NCI-H2227 treated with DMSO at 0.1 percent for 48 hours (cell line): ENCODE results near the gene ZBED2.
"Not testable (repeated sequence)": the region's sequence is repeated elsewhere in the genome, so short reads cannot be mapped to it uniquely, and the experiment has no call there.

Source experiments
- DNase-seq: peaks from one replicate; lab custom pipeline; 2025; lab: John Stamatoyannopoulos, UW

Gene ZBED2, protein sequence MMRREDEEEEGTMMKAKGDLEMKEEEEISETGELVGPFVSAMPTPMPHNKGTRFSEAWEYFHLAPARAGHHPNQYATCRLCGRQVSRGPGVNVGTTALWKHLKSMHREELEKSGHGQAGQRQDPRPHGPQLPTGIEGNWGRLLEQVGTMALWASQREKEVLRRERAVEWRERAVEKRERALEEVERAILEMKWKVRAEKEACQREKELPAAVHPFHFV

DNA sequence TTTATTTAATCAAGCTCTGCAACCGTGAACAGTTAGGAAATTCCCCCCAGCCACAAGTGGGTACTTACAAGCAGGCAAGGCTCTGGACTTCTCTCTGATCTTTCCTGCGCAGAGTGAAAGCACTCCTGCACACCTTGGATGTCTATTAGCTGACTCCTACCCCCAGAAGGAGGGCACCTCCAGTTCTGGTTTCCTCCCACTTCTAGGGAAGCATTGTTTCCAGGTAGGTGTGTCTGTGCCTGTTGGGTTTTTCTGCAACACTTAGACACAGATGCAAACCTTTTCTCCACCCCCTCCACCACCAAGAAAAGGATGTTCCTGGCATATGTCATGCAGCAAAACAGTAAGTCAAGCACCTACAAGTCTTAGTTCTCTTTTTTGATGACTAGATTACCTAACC, at the start of gene ZBED2:
TSS of gene ZBED2 (minus strand) at position 115 of the 400 bp plus-strand sequence. CDS start 1,145 bp downstream, outside the sequence.
- DNase-seq, result no peak

DNA sequence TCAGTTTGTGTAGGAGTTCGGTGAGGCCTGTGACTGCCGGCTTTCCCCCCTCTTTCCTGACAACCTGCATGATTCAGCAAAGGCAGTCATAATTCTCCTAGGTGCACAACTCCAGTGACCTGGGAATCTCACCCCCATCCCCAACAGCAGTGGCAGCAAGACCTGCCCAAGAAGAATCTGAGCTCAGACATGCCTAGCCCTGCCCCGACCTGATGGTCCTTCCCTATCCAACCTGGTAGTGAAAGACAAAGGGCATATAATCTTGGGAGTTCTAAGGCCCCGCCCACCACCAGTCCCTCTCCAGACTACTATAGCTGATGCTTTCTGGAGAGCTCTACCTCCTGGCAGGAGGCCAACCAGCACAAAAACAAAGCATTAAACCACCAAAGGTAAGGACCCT, 44.2 kb upstream of the ZBED2 start:
- DNase-seq, result no peak

DNA sequence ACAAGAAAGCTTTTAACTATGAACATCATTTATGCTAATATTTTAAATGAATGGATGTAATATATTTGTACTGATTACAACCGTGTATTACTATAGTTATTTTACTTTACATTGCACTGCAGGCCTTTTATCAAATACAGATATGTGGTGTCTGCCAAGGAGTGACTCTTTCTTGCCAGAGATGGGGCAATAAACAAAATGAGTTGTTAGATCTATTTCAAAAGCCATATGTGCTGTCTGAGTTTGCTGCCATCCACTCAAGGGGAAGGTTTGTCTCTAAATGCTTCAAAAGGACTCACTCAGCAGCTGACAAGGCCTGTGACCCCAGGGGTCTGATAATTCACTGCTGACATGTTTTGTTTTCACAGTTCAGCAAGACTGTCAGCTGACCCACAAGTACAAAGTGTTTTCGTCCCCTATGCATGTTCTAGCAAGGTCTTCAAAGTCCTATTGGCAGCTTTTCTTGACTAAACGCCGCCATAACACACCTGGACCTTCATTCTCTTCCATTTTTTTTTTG, 41.3 kb upstream of the ZBED2 start:
- no peak for DNase-seq

DNA sequence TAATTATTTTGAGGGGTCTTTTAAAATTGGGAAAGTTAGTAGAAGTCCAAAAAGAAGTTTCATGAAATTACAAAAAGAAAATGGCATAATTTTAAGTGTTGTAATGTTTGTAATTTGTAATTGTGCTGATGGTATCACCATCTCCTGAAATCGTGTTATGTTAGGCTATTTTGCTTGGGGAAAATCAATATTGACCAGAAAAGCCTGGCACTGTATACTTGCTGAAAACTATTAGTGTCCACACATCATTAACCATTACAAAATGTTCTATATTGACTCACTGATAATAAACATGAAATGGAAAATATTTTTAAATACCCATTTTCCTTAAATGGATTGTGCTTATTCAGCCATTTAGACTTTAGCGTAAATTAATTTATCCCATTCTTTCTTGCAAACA, 40.3 kb upstream of the ZBED2 start:
- no peak for DNase-seq

DNA sequence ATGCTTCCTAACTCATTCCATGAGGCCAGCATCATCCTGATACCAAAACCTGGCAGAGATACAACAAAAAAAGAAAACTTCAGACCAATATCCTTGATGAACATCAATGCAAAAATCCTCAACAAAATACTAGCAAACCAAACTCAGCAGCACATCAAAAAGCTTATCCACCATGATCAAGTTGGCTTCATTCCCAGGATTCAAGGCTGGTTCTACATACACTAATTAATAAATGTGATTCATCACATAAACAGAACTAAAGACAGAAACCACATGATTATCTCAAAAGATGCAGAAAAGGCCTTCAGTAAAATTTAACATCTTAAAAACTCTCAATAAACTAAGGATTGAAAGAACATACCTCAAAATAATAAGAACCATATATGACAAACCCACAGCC, 35.5 kb upstream of the ZBED2 start:
- DNase-seq, result not testable (repeated sequence)

DNA sequence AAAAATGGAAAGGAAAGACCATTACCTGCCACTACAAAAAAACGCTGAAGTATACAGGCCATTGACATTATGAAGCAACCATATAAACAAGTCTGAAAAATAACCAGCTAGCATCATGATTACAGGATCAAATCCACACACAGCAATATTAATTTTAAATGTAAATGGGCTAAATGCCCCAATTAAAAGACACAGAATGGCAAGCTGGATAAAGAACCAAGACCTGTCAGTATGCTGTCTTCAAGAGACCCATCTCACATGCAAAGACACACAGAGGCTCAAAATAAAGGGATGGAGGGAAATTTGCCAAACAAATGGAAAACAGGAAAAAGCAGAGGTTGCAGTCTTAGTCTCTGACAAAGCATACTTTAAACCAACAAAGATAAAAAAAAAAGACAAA, 33.9 kb upstream of the ZBED2 start:
- not testable (repeated sequence) for DNase-seq

DNA sequence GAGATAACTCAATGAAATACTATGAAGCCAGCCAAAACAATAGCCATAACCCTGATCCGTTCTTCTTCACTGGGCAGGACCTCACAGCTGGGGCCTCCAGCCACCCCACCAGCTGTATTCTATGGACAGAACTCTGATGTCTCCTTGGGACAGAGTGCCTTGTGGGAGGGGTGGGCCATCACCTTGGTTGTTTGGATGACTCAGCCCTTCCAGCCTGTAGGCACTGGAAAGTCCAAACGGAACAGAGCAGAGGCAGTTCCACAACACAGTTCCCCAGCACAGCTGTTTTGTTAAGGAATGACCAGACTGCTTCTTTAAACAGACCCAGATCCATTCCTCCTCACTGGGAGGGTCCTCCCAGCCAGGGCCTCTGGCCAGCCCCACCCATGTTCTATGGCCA, 31.9 kb upstream of the ZBED2 start:
- DNase-seq, result no peak

DNA sequence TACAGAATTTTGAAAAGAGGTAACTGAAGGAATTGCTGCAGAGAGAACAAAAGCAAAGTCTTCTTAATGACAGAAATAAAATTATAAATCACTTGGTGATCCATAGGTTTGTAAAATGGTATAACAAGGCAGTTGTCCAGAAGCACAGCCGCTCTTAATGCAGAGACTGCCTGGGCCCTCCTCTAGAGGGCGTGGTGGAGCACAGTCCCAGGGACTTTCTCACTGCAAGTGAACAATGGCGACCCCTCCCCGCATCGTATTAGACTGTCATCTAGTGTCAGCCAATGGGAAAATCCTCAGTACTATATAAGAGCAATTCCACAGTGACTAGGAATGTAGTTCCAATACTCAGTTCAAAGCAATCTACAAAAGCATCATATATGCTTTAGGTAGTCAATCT, 26.4 kb upstream of the ZBED2 start:
- no peak for DNase-seq

DNA sequence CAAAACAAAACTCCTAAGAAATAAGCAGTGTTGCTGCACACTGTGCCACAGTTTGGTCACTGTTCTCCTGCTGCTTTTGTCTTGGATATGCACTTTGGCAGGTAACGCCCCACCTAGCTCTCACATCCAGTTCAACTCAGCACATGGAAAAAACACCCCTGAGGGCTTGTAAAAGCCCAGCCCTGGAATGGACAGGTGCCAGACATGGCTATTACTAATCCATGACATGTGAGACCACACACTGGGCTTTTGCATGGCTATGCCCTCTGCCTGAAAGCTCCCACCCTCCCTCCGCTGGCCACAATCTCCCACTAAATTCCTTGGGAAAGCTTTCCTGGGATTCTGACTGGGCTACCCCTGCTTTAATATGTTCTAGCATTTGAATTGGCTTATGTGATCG, 24.7 kb upstream of the ZBED2 start:
- DNase-seq, result no peak

DNA sequence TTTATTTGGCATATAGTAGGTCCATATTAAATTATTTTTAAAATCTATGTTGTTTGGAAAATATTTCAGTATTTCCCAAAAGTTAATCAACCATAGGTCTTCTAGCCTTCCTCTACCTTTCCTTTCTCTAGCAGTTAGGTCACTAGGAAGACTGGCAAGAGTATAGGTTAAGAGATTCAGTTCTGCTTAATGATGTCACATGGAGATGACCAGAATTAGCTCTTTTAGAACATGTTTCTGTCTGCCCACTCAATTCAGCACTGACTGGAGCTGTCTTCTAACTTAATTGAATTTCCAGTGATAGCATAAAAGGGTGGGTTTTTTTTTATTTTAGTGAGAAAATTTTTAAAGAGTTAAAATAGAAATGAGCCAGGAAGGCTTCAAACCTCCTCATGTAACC, 23.8 kb upstream of the ZBED2 start:
- DNase-seq, result no peak

DNA sequence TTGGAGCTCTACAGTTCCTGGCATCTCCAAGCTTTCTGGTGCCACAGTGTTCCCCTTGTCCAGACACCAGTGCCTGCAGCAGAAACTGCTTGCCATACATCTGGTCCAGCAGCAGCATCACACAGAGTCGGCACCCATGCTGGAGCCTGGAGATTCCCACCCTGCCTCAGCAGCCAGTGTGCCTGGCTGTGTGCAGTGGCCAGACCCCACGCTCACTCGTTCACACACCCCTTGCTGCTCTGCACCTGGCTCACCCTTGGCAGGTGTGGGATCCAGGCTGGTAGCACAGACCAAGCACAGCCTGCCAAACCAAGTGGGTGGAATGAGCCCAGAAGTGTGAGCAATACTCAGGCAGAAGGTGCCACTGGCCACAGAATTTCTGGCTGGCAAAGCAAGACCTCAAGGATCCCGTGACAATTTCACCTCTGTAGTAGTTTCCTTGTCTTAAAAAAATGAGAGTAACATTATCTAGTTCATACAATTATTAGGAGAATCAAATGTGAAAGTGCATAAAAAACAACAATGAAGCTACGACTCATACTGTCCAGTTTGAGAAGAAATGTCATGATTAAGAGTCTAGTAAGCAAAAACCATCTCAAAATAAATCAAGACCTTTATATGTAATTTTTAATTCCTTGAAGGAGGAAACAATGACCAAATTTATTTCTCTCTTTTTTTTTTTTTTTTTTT, 22.9 kb upstream of the ZBED2 start:
- DNase-seq, result no peak

DNA sequence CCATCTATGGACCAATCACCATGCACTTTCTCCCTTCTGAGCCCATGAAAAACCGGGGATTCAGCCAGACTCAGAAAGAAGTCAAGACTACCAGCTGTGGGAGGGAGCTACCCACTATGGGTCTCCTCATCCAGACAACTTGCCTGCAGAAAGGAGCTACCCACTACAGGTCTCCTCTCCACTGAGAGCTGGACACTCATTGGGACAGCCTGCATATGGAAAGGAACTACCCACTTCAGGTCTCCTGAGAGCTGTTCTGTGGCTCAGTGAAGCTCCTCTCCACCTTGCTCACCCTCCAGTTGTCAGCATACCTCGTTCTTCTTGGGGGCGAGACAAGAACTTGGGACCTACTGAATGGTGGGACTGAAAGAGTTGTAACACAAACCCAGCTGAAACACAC, 22.3 kb upstream of the ZBED2 start:
- no peak for DNase-seq

DNA sequence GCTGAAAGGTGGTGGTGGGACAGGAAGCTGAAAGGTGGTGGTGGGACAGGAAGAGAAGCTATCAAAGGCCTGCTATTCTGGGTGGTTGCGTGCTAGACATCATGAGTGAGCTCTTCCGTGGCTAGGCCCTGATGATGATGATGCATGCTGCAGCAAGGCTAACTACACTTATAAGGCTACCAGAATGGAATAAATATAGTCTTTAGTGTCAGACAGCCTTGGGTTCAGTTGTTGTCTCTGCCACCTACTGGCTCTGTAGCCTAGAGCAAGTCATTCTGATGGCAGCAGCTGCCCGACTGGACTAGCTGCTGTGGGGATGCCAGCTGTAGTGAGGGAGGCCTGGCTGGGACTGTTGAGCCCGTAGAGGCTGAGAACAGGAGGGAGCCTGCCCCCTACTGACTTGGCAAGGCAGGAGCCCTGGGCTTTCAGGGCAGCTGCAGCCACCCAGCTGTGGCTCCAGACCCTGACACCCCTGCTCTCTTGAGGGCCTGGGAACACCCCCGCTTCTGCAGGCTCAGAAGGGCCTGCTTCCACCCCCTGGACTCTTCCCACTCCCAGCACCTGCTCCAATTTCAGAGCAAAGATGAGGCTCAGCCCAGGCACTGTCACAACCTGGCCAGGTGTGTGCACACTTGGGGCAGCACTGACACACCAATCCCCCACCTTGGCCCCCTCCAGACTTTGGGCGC, 21.4 kb upstream of the ZBED2 start:
- DNase-seq, result no peak

DNA sequence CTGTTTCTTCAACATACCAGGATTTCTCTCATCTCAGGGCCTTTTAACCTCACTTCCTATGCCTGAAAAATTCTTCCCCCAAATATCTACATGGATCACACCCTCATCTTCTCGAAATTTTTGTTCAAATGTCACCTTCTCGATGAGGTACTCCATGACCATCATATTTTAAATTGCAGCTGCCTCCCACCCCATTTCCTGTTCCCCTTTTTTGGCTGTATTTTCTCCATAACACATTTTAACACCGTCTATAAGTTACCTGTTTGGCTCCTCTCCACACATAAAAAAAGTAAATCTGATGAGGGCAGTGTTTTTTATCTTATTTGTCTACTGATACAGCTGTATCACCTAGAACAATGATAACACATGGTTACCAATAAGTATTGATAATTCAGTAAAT, 20.7 kb upstream of the ZBED2 start:
- DNase-seq, result no peak

DNA sequence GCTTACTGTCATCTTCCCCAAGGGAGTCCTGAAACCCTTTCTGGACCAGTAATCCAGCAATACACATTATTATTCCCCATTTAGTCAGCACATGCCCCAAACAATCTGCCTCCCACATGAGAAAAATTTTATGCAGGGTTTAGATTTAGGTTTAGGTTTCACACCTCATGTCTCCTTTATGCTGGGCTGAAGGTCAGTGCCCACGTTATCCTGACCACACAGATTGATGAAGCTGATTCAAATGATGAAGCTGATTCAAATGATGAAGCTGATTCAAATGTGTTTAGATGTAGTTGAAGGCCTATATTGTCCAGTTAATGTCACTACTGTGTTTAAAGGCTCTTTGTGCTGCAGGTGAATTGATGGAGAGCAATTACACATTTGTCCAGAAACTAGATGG, 18.1 kb upstream of the ZBED2 start:
- no peak for DNase-seq

DNA sequence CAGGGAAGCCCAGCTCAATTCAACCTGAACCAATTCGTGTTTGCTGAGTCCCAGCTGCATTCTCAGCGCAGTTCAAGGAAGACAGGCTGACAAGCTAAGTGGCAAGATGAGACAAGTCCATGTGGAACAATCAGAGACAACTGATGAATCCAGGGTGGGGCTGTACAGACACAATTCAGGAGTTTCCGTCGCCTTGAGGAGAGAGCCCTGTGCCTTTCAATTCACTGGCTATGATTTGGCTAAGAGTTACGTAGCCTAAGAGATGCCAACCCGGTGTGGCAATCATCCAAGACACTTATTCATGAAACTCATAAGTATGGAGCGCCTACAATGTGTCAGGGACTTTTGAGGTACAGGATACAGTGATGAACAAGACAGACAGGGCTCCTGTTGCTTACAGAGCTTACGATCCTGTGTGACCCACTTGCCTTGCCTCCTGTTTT, 15.5 kb upstream of the ZBED2 start:
- DNase-seq, result no peak

DNA sequence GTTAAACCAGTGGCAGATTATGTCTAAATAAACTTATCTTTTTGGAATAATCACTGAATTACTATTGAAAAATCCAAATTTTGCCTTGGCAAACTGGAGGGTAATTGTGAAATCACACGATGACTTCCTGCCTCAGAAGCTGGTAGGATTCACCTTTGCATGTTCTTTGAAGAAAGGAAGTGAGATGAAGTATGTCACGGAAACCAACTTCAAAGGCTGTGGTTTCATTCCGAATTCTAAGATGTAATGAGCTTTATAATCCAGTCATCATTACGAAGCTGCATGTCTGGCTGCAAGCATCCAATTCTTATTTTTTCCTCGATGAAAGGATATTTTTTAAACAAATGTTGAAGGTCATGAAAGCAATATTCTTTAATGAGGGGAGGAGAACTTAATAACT, 15.0 kb upstream of the ZBED2 start:
- DNase-seq, result no peak

DNA sequence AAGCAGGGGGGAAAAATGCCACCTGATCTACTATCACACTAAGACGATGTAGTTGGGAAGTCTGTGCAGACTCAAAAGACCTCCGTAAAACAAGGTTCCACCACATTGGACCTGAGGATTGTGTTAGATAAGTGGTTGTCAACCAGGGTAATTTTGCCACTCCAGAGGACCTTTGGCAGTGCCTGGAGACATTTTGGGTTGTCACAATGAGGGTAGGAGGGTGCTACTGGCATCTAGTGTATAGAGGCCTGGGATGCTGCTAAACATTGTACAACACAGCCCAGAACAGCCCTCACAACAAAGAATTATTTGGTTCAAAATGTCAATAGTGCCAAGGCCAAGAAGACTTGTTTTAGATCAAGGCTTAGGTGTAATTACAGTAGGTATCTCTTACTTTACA, 14.6 kb upstream of the ZBED2 start:
- no peak for DNase-seq

DNA sequence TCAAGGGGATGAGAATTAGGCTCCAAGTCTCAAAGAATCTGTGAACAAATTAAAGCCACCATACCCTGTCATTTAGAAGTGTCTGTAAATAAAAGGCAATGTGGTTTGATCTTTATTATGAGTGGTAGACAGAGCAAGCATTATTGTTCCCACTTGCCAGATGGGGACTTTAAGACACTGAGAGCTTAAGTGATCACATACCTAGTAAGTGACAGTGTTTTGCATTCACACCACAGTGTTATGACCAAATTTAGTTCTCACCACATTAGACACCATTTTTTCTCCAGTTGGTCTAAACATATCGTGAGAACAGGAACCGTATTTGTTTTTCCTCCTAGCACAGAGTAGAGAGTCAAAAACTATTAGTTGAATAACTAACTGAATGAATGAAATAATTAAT, 13.2 kb upstream of the ZBED2 start:
- DNase-seq, result no peak

DNA sequence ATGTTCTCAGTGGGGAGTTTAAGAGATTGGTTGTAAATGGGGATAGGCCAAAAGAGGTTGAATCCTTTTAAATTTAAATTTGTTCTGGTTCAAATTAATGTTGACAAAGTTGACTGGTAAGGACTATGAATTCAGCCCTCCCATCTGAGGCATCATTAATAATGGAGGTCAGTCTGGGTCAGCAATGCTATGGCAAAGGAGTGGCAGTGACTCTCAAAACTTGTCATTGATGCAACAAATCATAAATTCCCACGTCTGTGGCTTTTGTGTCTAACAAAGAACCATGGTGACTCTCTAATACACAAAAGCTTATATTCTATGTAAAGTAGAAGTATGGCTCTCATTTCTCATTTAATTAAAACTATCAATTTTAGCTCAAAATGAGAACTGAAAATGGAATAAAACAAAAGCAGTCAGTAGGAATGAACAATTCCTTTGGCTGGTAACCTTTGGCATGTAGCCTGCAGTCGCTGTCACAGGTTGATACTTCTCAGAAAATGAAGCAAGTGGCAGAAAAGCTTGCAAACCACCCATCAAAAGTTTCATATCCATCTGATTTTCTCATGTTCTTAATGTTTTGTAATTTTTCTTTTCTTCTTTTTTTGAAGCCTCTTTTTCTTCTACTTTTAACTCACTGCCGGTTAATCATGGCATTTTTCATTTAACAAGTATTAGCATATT, 12.2 kb upstream of the ZBED2 start:
- no peak for DNase-seq

DNA sequence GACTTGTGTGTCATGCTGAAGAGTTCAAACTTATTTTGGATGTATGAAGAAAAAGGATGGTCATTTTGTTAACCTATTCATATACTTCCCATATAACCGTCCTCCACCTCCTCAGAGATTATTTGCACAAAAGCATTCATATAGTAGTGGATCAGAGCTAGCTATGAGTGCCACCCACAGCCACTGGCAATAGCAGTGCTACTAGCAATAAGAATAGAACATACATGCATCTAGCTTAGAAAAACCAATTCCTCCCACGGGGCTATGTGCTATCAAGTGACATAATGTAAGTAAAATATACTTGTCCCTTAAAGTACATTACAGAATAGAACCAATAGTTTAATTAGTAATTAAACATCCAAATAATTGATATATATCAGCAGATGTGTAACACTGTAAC, 10.3 kb upstream of the ZBED2 start:
- DNase-seq, result no peak

DNA sequence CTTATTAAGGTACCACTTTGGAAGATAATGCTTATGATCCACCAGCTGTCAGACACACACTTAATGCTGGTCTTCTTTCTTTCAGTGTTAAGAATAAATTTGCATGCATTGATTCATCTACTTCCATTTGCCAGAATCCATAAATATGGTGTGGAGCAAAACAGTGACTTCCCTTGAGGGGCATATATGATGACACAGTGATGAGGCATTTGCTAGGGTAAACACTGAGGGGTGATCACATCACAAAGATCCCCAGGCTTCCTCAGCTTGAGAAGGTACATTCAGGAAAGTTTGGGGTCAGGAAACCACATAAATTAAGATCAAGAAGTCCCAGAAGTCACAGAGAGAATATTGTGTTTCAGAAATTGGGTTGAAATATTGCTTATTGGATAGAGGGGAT, 9.9 kb upstream of the ZBED2 start:
- DNase-seq, result no peak

DNA sequence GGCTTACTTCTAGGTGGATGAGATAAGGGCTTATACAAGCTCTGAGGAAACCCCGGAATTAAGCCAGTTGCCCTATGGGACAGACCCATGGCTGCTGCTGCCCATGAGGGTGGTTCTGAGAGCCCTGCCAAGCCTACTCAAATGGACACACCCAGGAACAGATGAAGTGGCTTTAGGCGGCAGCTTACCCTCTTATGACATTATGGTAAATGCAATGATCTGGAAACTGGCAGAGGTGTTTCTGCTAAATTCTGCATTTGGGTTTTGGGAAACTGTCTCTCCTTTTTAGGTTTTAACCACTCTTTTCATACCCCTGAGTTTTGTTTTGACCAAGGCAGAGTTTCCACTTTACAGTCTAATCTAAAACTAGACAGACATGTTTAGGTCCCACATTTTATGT, 9.0 kb upstream of the ZBED2 start:
- DNase-seq, result no peak
